GM18499 (cell line): ENCODE data around the gene LAMA1.
"Not testable (repeated sequence)": the region's sequence is repeated elsewhere in the genome, so short reads cannot be mapped to it uniquely, and the experiment has no call there.

Source experiments
- ATAC-seq: cut with Tn5 transposase; IDR thresholded peaks from one replicate; pipeline ENCODE4 v1.9.1; 2021; ENCODE audit warnings: moderate number of reproducible peaks; ENCODE audit not compliant: insufficient read depth, unreplicated experiment

The LAMA1 gene, protein sequence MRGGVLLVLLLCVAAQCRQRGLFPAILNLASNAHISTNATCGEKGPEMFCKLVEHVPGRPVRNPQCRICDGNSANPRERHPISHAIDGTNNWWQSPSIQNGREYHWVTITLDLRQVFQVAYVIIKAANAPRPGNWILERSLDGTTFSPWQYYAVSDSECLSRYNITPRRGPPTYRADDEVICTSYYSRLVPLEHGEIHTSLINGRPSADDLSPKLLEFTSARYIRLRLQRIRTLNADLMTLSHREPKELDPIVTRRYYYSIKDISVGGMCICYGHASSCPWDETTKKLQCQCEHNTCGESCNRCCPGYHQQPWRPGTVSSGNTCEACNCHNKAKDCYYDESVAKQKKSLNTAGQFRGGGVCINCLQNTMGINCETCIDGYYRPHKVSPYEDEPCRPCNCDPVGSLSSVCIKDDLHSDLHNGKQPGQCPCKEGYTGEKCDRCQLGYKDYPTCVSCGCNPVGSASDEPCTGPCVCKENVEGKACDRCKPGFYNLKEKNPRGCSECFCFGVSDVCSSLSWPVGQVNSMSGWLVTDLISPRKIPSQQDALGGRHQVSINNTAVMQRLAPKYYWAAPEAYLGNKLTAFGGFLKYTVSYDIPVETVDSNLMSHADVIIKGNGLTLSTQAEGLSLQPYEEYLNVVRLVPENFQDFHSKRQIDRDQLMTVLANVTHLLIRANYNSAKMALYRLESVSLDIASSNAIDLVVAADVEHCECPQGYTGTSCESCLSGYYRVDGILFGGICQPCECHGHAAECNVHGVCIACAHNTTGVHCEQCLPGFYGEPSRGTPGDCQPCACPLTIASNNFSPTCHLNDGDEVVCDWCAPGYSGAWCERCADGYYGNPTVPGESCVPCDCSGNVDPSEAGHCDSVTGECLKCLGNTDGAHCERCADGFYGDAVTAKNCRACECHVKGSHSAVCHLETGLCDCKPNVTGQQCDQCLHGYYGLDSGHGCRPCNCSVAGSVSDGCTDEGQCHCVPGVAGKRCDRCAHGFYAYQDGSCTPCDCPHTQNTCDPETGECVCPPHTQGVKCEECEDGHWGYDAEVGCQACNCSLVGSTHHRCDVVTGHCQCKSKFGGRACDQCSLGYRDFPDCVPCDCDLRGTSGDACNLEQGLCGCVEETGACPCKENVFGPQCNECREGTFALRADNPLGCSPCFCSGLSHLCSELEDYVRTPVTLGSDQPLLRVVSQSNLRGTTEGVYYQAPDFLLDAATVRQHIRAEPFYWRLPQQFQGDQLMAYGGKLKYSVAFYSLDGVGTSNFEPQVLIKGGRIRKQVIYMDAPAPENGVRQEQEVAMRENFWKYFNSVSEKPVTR (N-terminal part only)

DNA sequence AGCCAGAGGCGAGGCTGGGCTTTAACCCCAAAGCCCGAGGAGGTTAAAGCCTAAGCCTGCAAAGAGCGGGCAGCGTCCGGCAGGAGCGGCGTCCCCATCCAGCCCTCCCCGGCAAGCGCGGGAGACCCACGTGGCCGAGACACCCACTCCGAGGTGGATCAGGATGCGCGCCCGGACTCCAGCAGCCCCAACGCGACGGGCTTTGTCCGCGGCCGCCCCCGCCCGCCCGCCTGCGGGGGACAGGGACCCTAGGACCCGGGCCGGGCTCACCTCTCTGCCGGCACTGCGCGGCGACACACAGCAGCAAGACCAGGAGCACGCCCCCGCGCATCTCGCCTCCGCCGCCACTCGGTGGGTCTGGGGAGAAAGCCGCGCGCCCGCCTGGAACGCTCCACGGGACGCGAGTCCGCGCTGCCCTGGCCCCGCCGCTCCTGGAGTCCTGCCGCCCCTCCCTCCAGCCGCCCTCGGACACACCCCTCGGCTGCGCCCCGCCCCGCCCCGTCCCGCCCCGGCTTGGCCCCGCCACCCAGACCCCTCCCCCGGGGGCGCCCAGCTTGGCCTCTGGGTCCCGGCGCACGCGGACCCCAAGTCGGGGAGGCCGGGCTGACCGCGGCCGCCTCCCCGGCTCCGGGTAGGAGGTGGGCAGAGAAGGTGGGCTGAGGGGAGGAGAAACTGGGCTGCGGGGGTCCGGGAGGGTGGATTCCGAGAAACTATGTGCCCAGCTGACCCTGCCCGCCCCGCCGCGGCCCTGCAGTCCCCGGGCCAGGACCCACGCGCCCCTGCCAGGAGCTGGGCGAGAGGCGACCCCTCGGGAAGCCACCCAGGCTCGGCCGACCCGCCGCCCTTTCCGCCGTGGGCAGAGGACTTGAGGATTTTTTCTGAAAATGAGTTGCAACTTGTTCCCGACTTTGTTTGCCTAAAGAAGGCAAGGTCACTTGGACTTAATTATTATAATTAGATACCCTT lies at the start of gene LAMA1:
Gene LAMA1, minus strand, starts transcription at position 408 of the 966 bp plus-strand sequence. Its CDS starts 77 bp downstream, at position 331.
- ATAC-seq, result no peak

DNA sequence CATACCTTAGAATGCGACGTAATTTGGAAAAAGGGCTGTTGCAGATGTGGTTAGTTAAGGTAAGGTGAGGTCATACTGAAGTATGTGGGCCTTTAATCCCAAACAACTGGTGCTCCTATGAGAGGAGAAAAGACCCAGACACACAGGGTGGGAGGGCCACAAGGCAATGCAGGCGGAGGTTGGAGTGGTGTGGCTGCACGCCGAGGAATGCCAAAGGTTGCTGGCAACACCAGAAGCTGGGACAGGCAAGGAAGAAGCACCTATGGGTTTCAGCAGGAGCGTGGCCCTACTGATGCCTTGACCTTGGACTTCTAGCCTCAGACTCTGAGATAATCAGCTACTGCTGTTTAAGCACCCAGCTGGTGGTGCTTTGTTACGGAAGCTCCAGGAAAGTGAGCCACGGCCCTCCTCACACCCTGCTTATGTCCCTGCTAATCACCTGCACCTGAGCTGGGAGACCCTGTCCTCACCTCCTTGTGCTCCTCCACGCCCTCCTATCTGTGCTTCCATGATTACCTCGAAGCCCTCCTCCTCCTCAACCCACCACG lies 48.3 kb upstream of the LAMA1 start:
- ATAC-seq, result no peak

DNA sequence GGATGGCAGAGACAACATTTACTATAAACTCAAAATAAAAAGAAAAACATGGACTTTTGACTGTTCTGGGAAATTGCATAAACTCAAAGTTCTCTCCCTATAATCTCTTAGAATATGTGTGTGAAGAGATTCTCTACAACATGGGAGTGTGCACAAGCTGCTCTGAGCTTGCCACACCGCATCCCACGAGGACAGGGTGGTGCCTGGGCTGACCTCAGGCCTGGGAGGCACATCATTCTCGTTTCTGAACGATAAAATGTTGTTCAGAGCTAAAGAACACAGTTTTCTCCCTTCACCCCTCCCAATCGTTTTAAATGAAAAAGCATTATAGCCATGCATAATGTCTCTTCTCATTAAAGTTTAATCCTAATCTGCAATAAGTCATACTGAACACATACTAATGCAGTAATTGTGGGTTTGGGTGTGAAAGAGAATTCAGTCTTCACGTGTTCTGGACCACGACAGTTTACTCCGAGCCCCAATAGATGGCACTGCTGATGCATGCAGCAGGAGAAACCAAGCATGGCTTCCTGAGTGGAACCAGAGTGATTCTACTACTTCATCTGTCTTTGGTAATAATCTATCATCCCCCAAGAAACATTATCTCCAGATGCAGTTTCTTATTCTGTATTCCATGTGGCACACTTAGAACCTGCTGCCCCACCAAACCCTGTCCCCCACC lies 46.9 kb upstream of the LAMA1 start:
- ATAC-seq, result no peak

DNA sequence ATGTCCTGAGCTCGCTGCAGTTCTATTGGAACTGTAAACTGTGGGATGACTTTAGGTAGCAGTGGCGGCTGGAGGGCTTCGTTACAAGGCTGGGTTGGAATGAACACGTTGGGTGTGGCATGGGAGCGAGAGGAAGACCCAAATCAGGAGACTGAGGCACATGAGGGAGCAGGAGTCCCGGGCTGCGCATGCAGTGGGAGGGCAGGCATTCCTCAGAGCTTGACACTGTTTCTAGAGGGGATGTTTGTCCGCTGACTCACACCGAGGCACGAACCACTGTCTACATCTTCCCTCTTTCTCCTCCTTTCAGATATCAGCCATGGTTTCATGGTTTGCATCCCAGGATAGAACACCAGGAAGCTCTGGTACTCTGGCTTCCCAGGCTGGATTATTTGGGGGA lies 40.6 kb upstream of the LAMA1 start:
- no peak for ATAC-seq

DNA sequence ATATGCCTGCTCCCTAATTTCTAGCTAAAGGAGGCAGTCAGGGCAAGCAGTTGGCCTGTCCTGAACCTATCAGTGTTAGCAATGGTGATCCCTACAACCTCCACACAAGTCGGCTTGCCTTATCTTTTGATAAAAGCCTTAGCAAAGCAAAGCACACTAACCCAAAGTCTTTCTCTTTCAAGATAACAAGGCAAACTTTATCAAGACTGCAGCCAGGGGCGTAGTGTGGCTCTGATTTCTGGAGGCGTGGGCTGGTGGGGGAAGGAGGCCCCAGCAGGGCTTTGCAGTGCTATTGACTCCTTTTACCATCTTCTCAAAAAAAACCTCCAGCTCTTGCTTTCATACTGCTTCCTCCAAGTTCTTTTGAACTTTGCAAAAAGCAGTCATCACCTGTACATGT lies 40.2 kb upstream of the LAMA1 start:
- no peak for ATAC-seq

DNA sequence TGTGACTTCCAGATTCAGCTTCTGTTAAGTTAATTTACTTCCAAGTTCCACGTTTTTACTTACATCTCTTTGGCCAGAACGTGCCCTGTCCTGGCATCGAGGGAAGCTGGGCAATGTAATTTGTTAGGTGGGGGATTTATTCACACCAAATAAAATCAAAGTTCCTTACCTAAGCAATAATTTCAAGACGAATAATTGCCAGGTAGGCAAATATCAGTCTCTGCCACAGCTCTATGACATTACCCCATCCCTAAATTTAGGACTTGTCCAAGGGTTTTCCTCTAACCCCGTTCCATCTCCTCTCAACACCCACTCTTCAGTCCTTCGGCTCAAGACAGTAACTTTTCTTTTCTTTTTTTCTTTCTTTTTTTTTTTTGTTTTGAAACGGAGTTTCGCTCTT lies 38.3 kb upstream of the LAMA1 start:
- ATAC-seq, result no peak

DNA sequence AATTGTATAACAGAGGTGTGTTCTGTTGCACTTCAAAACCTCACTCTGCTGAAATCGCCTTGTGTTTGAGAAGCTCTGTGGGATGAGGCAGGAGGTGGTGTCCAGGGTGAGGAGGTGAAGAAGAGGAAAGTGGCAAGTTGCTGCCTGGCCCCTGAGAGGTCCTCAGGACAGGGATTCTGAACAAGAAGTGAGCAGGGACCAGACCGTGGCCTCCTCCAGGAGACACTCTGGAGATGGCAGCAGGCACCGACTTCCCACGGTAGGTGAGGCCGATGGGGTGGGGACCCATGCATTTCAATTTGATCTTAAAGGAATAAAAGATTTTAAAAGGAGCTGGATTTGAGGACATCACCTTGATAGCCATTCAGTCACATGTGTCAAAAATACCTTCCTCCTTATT lies 37.5 kb upstream of the LAMA1 start:
- ATAC-seq, result no peak

DNA sequence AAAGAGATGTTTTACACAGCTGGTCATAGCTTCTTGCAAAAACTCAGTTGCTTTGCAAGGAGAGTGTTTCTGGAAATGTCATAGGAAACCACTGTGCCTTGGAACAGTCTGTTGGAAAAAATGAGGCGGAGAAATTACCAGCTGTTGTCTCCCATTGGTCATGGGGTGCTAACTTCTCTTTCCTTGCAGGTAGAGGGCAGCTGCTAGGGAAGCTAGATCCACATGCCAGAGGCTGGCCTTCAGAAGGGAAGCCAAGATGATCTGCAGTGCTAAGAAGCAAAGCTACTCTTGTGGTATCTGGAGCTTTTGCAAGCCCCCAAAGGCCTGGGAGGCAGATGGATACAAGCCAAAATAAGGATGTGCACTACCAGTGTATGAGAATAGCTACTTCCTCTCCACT lies 34.8 kb upstream of the LAMA1 start:
- ATAC-seq, result no peak

DNA sequence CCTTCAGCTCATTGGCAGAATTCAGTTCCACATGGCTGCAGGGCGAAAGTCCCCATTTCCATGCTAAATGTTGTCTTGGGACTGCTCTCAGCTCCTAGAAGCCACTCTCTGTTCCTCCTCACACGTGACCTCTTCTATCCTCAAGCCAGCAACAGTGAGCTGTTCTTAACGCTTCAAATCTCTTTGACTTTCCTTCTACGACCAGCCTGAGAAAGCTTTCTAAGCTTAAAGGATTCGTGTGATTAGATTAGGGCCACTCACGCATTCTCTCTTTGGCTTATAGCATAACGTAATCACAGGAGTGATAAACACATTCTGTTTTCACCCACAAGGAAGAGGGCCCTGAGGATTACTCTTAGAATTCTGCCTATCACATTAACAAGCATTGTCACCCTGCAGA lies 29.8 kb upstream of the LAMA1 start:
- ATAC-seq, result no peak

DNA sequence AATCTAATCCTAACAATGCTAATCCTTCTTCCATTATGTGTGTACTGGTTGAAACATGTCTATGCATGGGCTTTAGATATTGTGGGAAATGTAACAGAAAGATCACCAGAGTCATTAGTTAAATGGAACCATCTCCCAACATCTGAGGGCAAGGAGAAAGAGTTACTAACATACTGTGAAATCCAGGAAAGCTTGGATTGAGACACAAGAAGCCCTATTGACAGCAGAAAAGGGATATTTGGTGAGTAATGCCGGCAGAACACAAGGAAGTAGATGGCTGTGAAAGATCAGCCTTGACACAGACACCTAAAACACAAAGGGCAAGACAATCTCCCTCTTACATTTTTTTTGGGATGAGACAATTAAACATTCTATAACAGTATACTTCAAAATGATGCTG lies 28.5 kb upstream of the LAMA1 start:
- no peak for ATAC-seq

DNA sequence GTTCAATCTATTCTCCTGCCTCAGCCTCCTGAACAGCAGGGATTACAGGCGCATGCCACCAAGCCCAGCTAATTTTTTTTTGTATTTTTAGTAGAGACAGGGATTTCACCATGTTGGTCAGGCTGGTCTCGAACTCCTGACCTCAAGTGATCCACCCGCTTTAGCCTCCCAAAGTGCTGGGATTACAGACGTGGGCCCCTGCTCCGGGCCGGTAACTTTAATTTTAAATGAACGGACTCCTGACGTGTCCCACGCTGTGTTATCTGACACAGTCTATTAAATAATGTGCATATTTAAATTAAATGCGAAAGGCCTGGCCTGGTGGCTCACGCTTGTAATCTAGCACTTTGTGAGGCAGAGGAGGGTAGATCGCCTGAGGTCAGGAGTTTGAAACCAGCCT lies 27.3 kb upstream of the LAMA1 start:
- ATAC-seq, result not testable (repeated sequence)

DNA sequence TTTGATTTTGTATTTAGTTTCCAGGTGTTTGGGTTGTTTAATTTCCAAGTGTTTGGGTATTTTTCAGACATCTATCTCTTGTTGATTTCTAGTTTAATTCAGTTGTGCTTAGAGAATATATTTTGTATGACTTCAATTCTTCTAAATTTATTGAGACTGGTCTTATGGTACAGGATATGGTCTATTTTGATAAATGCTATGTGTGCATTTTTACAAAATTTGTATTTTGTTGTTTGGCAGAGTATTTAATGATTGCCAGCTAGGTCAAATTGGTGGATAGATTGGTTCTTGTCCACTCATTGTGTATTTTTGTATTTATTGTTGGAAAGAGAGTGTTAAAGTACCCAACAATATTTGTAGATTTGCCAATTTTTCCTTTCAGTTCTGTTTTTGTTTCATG lies 23.7 kb upstream of the LAMA1 start:
- ATAC-seq, result no peak

DNA sequence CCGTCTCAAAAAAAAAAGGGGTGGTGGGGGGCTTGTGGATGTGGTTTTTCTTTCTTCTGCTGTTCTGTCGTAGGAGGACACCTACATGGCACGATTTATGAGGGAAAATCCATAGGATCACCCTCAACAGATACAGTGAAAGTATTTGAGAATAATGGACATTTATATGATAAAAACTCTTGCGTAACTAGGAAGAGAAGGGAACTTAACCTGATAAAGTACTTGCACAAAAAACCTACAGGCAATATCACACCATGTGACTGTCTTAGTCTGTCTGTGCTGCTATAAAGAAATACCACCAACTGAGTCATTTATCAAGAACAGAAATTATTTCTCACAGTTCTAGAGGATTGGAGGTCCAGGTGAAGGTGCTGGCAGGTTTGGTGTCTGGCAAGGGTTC lies 21.8 kb upstream of the LAMA1 start:
- no peak for ATAC-seq

DNA sequence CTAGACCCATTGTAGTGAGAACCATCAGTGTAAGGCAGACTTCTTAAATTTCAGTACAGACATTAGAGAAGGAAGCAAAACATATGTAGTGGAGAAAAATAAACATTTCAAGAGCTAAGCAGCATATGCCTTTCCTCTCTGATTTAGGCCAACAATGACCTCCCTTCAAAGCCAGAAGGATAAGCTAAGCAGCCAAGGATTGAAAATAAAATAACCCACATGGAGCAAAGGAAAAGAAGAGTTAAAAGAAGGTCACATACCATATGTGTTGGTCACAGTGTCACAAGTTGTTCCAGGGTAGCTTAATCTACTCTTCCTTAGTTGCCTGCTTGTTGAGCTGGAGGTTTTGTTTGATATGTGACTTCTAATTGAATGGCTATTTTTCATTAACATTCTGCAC lies 15.6 kb upstream of the LAMA1 start:
- no peak for ATAC-seq

DNA sequence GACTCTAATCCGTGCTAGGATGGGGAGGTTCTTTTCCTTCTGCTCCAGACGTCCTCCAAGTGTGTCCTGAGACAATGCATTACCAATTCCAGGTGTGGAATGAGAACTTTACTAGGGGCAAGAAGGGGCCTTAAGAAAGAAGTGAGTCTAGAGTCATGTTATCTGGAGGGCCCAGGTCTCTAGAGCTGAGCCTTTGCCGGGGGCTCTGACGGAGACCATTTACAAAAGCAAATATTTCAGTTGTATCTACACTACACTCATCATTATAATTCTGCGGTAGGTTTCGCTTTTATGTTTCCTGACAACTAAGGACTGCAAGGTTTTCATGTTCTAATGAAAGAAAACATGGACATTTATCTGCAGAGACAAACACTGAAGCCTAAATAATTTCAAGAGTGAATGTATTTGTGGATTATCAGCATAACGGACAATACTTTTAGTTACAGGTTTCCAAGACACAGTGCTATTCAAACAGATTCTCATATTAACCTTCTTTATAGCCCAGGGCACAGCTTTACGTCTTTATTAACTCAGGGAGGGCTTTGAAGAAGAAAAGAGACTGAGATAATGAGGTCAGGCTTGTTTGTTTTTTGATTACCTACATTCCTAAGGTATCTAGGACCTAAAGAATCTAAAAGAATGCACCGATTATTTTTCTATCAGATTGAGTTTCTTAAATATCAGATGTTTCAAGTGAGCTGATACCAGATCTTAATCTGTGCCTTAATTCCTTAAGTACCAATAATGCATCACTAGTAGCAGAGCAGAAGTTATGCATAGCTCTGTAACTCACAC lies 15.0 kb upstream of the LAMA1 start:
- no peak for ATAC-seq

DNA sequence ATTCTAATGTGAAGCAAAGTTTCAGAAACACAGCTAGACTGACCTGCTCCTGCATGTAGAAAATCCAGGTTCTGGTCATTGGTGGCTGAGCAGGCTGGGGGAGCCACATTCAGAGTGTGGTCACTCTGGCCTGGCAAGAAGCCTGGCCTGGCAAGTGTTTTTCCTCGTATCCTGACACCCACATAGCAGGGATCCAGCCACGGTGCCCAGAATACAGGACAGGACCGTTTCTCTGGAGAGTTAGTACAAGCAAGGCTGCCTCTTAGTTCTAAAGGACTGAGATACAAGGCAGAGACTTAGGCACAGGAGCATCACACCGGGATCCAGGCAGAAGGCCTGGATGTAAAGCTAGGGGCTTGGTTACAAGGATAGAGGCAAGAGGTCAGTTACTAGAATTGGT lies 4.8 kb upstream of the LAMA1 start:
- no peak for ATAC-seq

DNA sequence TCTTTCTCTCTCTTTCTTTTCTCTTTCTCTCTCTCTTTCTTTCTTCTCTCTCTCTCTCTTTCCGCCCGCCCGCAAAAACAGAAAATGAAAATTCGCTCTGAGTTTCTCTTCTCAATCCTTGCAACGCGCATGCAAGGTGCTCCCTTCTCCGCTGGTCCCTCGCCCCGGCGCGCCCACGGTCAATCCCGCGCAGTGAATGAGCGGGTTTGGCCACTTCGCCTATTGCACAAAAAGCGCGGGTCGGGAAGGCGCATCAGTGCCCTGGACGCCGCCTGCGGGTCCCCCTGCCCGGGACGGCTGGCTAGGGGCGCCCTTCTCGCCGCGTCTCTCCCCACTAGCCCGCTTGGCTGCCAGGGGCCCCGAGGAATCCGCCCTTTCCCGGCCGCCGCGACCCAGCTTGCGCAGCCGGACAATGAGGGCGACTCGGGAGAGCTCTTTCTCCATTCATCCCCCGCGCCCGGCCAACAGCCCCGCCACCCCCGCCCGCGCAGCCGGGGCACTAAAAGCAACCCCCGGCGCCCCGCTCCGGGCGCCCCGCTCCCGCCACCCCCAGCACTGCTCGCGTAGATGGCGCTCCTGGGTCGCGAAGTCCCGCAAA lies 706 bp downstream of the LAMA1 start:
- no peak for ATAC-seq
